Measurements from ENCODE around the gene ASB10.

GRCh38 chr7:151141311-151141854 is 45.7 kb downstream of the ASB10 start:
- no peak for TF ChIP-seq CTCF (IDR thresholded peaks at IDR 0.05)
- no peak for TF ChIP-seq TCF7L2 (IDR thresholded peaks at IDR 0.05; ENCODE audit: low read depth, low read length)
- TF ChIP-seq POLR2AphosphoS5 (IDR thresholded peaks at IDR 0.05; ENCODE audit: low read depth, low read length): no peak
- TF ChIP-seq, protein P1, sequence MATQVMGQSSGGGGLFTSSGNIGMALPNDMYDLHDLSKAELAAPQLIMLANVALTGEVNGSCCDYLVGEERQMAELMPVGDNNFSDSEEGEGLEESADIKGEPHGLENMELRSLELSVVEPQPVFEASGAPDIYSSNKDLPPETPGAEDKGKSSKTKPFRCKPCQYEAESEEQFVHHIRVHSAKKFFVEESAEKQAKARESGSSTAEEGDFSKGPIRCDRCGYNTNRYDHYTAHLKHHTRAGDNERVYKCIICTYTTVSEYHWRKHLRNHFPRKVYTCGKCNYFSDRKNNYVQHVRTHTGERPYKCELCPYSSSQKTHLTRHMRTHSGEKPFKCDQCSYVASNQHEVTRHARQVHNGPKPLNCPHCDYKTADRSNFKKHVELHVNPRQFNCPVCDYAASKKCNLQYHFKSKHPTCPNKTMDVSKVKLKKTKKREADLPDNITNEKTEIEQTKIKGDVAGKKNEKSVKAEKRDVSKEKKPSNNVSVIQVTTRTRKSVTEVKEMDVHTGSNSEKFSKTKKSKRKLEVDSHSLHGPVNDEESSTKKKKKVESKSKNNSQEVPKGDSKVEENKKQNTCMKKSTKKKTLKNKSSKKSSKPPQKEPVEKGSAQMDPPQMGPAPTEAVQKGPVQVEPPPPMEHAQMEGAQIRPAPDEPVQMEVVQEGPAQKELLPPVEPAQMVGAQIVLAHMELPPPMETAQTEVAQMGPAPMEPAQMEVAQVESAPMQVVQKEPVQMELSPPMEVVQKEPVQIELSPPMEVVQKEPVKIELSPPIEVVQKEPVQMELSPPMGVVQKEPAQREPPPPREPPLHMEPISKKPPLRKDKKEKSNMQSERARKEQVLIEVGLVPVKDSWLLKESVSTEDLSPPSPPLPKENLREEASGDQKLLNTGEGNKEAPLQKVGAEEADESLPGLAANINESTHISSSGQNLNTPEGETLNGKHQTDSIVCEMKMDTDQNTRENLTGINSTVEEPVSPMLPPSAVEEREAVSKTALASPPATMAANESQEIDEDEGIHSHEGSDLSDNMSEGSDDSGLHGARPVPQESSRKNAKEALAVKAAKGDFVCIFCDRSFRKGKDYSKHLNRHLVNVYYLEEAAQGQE (IDR thresholded peaks at IDR 0.05; ENCODE audit: insufficient read depth in 1 of 2, low read depth in 2 of 2, low read length in 1 of 2): no peak

Data from Panc1 (cell line).